GM19193 (cell line): ENCODE measurements around the gene USP11.

ENCODE experiments used
- POLR2A ChIP-seq: IDR thresholded peaks from 4 replicates; pipeline ENCODE4 v1.6.1; 2011; ENCODE audit not compliant: insufficient read depth, insufficient read length; ENCODE audit errors: extremely low read depth

The USP11 gene

GRCh38 chrX:47214435-47215077 is 18.3 kb upstream of the USP11 start:
- no peak for TF ChIP-seq POLR2A

GRCh38 chrX:47215291-47215900 is 17.4 kb upstream of the USP11 start:
- no peak for TF ChIP-seq POLR2A

- TF ChIP-seq POLR2A = no peak
These were observed 16.4 kb upstream of the USP11 start for GRCh38 chrX:47216393-47216925.

- TF ChIP-seq POLR2A = no peak
These were observed 15.5 kb upstream of the USP11 start for GRCh38 chrX:47217121-47217851.

- TF ChIP-seq POLR2A = no peak
These were observed 14.9 kb upstream of the USP11 start for GRCh38 chrX:47217852-47218279.

GRCh38 chrX:47218280-47218919 is 14.4 kb upstream of the USP11 start, which contains the start of gene CDK16:
TSS of gene CDK16 (plus strand) at chrX:47218681. CDS start at chrX:47223558, 4,877 bp downstream.
- peak; percentile 85 for TF ChIP-seq POLR2A

- no peak for TF ChIP-seq POLR2A
These were observed 13.6 kb upstream of the USP11 start for GRCh38 chrX:47218920-47219815.

- TF ChIP-seq POLR2A = no peak
These were observed 11.1 kb upstream of the USP11 start for GRCh38 chrX:47221756-47222155.

- TF ChIP-seq POLR2A = no peak
These were observed 10.0 kb upstream of the USP11 start for GRCh38 chrX:47222751-47223350.

- no peak for TF ChIP-seq POLR2A
These were observed 9.1 kb upstream of the USP11 start for GRCh38 chrX:47223476-47224250.

GRCh38 chrX:47224266-47224895 is 8.4 kb upstream of the USP11 start:
- TF ChIP-seq POLR2A = no peak

- no peak for TF ChIP-seq POLR2A
These were observed 7.9 kb upstream of the USP11 start for GRCh38 chrX:47224896-47225290.
